Effector CD4-positive, alpha-beta T cell (primary cell): Measurements from ENCODE around the gene AMPD1.

Experiments used
- DNase-seq: peaks from one replicate; pipeline ENCODE4 v3.0.0-alpha.2; 2020

AMPD1 gene

GRCh38 chr1:114627107-114627506 lies 68.2 kb downstream of the AMPD1 start:
- no peak for DNase-seq

DNA sequence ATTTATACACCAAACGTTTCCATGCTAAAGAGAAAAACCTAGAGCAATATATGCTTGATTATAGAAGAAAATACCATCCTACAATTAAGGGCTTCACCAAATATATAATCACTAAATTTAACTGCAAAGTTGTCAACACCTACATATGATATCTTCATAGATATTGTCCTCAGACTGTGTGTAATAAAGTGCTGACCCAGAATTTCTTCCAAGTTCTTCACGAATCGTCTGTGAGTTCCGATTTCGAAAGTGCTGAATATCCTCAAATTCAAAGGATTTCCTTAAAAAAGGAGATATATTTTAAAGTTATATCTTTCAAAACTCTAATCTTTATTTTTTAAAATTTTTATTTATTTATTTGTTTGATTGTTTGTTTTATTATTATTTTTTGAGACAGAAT lies 72.0 kb downstream of the AMPD1 start:
- DNase-seq, result no peak
